HepG2 (cell line): ENCODE data around the gene CSNK1A1. TPM values are rescaled to one million over a fixed set of nuclear protein-coding genes. Genes with fewer than 3 reads are reported as not detected.
"Not testable (repeated sequence)": the region's sequence is repeated elsewhere in the genome, so short reads cannot be mapped to it uniquely, and the experiment has no call there.

ENCODE experiments used
- ATAC-seq: fragments of 200-7000 bp; cut with Tn5 transposase; 3 replicates; pipeline ENCODE4 v1.9.1; 2020; ENCODE audit warnings: mild to moderate bottlenecking, moderate library complexity
- BruUV-seq: library from RNA; stranded (reverse); fragments of 400-500 nt; replicated peaks from 2 replicates; lab custom pipeline; 2021; lab: Mats Ljungman, UMichigan
- CTCF ChIA-PET: fragments of 300-600 bp; formaldehyde crosslinking; extraction: SDS; loops from one replicate; lab custom pipeline; 2021; ENCODE audit warnings: low total read pairs, inconsistent platforms, low intra/inter-chr PET ratio; lab: Yijun Ruan, JAX
- POLR2A ChIA-PET: fragments of 350-600 bp; sonication (Branson Sonifier 250); formaldehyde crosslinking; loops from one replicate; lab custom pipeline; 2020; ENCODE audit warnings: antibody characterized with exemption, inconsistent platforms; lab: Yijun Ruan, JAX
- DNase-seq: peaks from one replicate; pipeline ENCODE4 v3.0.0-alpha.2; 2015; ENCODE audit warnings: low spot score
- FAIRE-seq: peaks from 3 replicates; lab custom pipeline; 2011; peaks lifted over from hg19 to GRCh38; lab: Jason Lieb, UNC
- H2AFZ ChIP-seq: one replicate; pipeline ENCODE4 v1.6.1; 2011; ENCODE audit warnings: low read length, inconsistent platforms
- H3K27ac ChIP-seq: fragments of 300-600 bp; 3 replicates; pipeline ENCODE4 v1.8.0; 2011; ENCODE audit warnings: mixed run types, mild to moderate bottlenecking, mixed read lengths, low read length, inconsistent platforms; ENCODE audit not compliant: insufficient read depth; ENCODE audit errors: extremely low read length
- H3K27me3 ChIP-seq, 2 experiments: fragments of 200-600 bp in 1 of 2; 2 replicates in 1 of 2; 3 replicates in 1 of 2; pipeline versions ENCODE4 v1.6.0 to v1.8.0; 2011; ENCODE audit warnings: low read length in 2 of 2, mild to moderate bottlenecking in 2 of 2, moderate library complexity in 2 of 2, inconsistent platforms in 1 of 2; ENCODE audit not compliant: insufficient read depth in 2 of 2, control insufficient read depth in 1 of 2
- H3K36me3 ChIP-seq, 2 experiments: fragments of 200-600 bp in 1 of 2; replicated peaks in 1 of 2; 2 replicates in 1 of 2; 3 replicates in 1 of 2; pipeline versions ENCODE4 v1.5.1 to v1.8.0; 2011; ENCODE audit warnings: low read length in 2 of 2, inconsistent platforms in 1 of 2; ENCODE audit not compliant: insufficient read depth in 2 of 2, control insufficient read depth in 1 of 2
- H3K4me1 ChIP-seq: 2 replicates; pipeline ENCODE4 v1.5.1; 2012; ENCODE audit warnings: low read length, inconsistent platforms; ENCODE audit not compliant: insufficient read depth
- H3K4me2 ChIP-seq: 2 replicates; pipeline ENCODE4 v1.6.0; 2011; ENCODE audit warnings: low read depth, low read length, inconsistent platforms
- H3K4me3 ChIP-seq, 3 experiments: fragments of 200-600 bp in 1 of 3; sonication (generic), shearing (Covaris generic) in 1 of 3; replicated peaks in 1 of 3; 2 replicates each; pipeline ENCODE4 v1.5.1; 2011 to 2016; ENCODE audit warnings: low read length in 3 of 3, inconsistent platforms in 2 of 3, low read depth in 2 of 3, mild to moderate bottlenecking in 2 of 3, control low read depth in 1 of 3, mixed read lengths in 1 of 3; ENCODE audit not compliant: insufficient read depth in 1 of 3
- H3K79me2 ChIP-seq: one replicate; pipeline ENCODE4 v1.6.1; 2011; ENCODE audit warnings: low read length, inconsistent platforms; ENCODE audit not compliant: insufficient read depth
- H3K9ac ChIP-seq: 2 replicates; pipeline ENCODE4 v1.6.0; 2011; ENCODE audit warnings: mild to moderate bottlenecking, low read depth, low read length, inconsistent platforms; ENCODE audit not compliant: insufficient read depth
- H3K9me3 ChIP-seq: 2 replicates; pipeline ENCODE4 v1.5.1; 2012; ENCODE audit warnings: mild to moderate bottlenecking, low read length
- H4K20me1 ChIP-seq: 2 replicates; pipeline ENCODE4 v1.6.0; 2011; ENCODE audit warnings: inconsistent platforms, mild to moderate bottlenecking, low read length, moderate library complexity; ENCODE audit not compliant: insufficient read depth
- MAFF ChIP-seq: IDR thresholded peaks from 2 replicates; pipeline ENCODE4 v1.6.1; 2011; ENCODE audit warnings: low read depth, low read length, improper control_type of control experiment
- MAFK ChIP-seq, 2 experiments: IDR thresholded peaks in 1 of 2; conservative IDR thresholded peaks in 1 of 2; 2 replicates each; pipeline ENCODE4 v1.6.1; 2011; ENCODE audit warnings: improper control_type of control experiment in 2 of 2, low read length in 2 of 2
- NFYC ChIP-seq: IDR thresholded peaks from 2 replicates; pipeline ENCODE4 v1.6.1; 2016; ENCODE audit warnings: missing genetic modification reagents, missing compliant biosample characterization
- ZNF329 ChIP-seq: sonication (generic); formaldehyde crosslinking; IDR thresholded peaks from 2 replicates; pipeline ENCODE4 v1.9.0; 2021; ENCODE audit warnings: low read depth, mild to moderate bottlenecking, missing genetic modification reagents
- WGBS: methylation state at CpG from one replicate; pipeline ENCODE4 v1.1.6; 2017; ENCODE audit warnings: low lambda C conversion rate; 5-methylcytosine and 5-hydroxymethylcytosine counted together
- in situ Hi-C: cut with HindIII; loops from 2 replicates; pipeline ENCODE4 v1.10.0; 2017; ENCODE audit warnings: low pct_unique_long_range_greater_than_20kb; ENCODE audit not compliant: extremely low pct_ligation_motif_present
- intact Hi-C: fragments of 100-400 bp; cut with micrococcal nuclease; formaldehyde crosslinking; loops from one replicate; pipeline ENCODE4 v1.10.0; 2022; ENCODE audit not compliant: unreplicated experiment
- polyA plus RNA-seq, 8 experiments: library from polyadenylated mRNA; depleted of rRNA in 3 of 8; stranded (reverse) in 7 of 8; unstranded in 1 of 8; fragments of >200 nt; fragmentation: Illumina TruSeq in 4 of 8; extraction: Trizol in 4 of 8; gene quantifications; 2 replicates each; pipeline versions ENCODE4 v1.2.1 to v1.2.3, GENCODE V29; 2011 to 2016; ENCODE audit warnings: low read depth in 4 of 8, missing spikeins in 1 of 8, mixed read lengths in 1 of 8; ENCODE audit not compliant: insufficient read depth in 1 of 8
- total RNA-seq, 5 experiments: library from RNA; depleted of rRNA; stranded (reverse); fragments of >200 nt; fragmentation: Illumina TruSeq; extraction: Trizol; gene quantifications; 2 replicates each; pipeline ENCODE4 v1.2.3, GENCODE V29; 2016; ENCODE audit warnings: low read depth in 1 of 5
- TF ChIP-seq, protein P1 (sequence below): sonication (generic); formaldehyde crosslinking; IDR thresholded peaks from 2 replicates; pipeline ENCODE4 v1.5.0; 2020; ENCODE audit warnings: missing genetic modification reagents

CSNK1A1 gene
- total and polyA plus RNA-seq, 2 of the 13 experiments (the other 11 are each of a cell fraction or from before 2014, with no cell fraction given): 89.0 to 149 TPM

GRCh38 chr5:149447373-149448367, 103.6 kb downstream of the CSNK1A1 start:
- Histone ChIP-seq H3K9ac (no peak overlapping the region), H3K4me3 (no peak overlapping the region), H3K9me3 (no peaks in the 10 kb centered on the region), H3K4me1 (peaks cover 78% of the 10 kb centered on the region), H3K27me3 (no peaks in the 10 kb centered on the region), H3K79me2 (no peaks in the 10 kb centered on the region), H3K4me2 (no peak overlapping the region), H3K27ac (no peak overlapping the region), H4K20me1 (no peaks in the 10 kb centered on the region), H3K36me3 (no peaks in the 10 kb centered on the region), H2AFZ (peak overlapping the region; percentile 46)
- in situ Hi-C loops: no loop called here
- TF ChIP-seq MAFK (conservative IDR thresholded peaks at IDR 0.05 in 1 of 2, IDR thresholded peaks at IDR 0.05 in 1 of 2; ENCODE audit: low read length in 2 of 2) (peak; percentile 95), NFYC (CRISPR knock-in tag) (0 out of 2 replicates have a peak, but pooled peaks have one; percentile 28), MAFF (peak; percentile 88)
- TF ChIP-seq, protein P1, sequence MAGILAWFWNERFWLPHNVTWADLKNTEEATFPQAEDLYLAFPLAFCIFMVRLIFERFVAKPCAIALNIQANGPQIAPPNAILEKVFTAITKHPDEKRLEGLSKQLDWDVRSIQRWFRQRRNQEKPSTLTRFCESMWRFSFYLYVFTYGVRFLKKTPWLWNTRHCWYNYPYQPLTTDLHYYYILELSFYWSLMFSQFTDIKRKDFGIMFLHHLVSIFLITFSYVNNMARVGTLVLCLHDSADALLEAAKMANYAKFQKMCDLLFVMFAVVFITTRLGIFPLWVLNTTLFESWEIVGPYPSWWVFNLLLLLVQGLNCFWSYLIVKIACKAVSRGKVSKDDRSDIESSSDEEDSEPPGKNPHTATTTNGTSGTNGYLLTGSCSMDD (CRISPR knock-in tag): no peak
- 85% methylated on average over 12 of the region's 12 CpGs for WGBS
- ATAC-seq (no peak), DNase-seq (no peak), FAIRE-seq (no peak)
- ChIA-PET CTCF (no interaction called here), POLR2A (interaction anchor here (2.1 kb wide), 1 partner anchor 104 kb away, joined by 6 read pairs; the partner anchor contains the start of gene CSNK1A1)
- no TSS peak for BruUV-seq
- intact Hi-C loops: no loop called here

- DNase-seq, H2AFZ ChIP-seq, H3K36me3 ChIP-seq, H3K4me3 ChIP-seq, H3K9ac ChIP-seq, H3K4me2 ChIP-seq, H4K20me1 ChIP-seq, H3K27me3 ChIP-seq, H3K79me2 ChIP-seq, ATAC-seq, CTCF ChIA-PET, in situ Hi-C loops, H3K9me3 ChIP-seq, intact Hi-C loops, FAIRE-seq, BruUV-seq, H3K27ac ChIP-seq: not testable (repeated sequence)
- POLR2A ChIA-PET: interaction anchor here (1.6 to 2.3 kb wide), 4 partner anchors 36 to 105 kb away, joined by 3 to 12 read pairs (median 8); partner anchors contain the start of gene CSNK1A1
- WGBS: 98% methylated on average over 3 of the region's 3 CpGs
- TF ChIP-seq ZNF329: peak; percentile 96
- peaks cover 77% of the 10 kb centered on the region for H3K4me1 ChIP-seq
These were observed 104.4 kb downstream of the CSNK1A1 start for GRCh38 chr5:149446794-149447193.
